Astrocyte (in vitro differentiated cells and primary cell): Measurements from ENCODE around the gene PRKD2.

Source experiments
- EZH2 ChIP-seq: IDR thresholded peaks from 2 replicates; pipeline ENCODE4 v1.6.1; 2012; ENCODE audit warnings: mild to moderate bottlenecking, low read length, inconsistent platforms; ENCODE audit not compliant: insufficient read depth
- TF ChIP-seq, protein P1 (sequence below): IDR thresholded peaks from 2 replicates; pipeline ENCODE4 v1.5.1; 2011; ENCODE audit warnings: low read depth, mild to moderate bottlenecking, inconsistent platforms, low read length, moderate library complexity; ENCODE audit not compliant: insufficient read depth

DNA sequence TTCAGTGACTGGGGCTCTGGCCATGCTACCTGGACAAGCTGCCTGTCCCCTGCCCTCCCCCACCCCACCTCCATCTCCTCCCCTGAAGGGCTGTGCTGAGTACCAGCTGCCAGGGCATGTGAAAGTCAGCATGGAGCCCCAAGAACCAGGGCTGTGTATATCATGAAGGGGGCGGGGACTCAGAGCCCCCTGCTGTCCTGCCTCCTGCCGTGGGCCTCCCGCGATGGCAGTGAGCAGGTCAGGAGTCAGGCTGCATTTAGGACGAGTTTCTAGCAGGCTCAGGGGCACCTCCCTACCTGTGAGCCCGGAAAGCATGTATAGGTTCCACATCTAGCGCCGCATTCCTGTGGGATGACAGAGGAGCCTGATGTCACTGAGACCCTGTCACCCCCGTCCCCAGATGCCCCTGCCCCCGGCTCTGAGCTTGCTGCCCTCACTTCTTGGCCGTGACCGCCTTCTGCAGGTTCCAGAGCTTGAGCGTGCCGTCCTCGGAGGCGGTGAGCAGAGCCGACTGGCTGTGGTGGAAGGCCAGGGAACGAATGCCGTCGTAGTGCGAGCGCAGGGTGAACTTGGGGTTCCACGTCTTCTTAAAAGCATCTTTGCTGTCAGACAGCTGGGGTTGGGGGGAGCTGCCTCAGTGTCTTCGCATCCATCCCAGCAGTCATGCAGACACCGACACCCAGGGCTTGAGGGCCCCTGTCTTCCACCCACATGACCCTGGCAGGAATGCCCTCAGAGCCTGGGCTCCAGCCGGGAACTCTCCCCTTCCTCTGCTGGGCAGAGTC lies 8.3 kb upstream of the PRKD2 start:
- TF ChIP-seq, protein P1, sequence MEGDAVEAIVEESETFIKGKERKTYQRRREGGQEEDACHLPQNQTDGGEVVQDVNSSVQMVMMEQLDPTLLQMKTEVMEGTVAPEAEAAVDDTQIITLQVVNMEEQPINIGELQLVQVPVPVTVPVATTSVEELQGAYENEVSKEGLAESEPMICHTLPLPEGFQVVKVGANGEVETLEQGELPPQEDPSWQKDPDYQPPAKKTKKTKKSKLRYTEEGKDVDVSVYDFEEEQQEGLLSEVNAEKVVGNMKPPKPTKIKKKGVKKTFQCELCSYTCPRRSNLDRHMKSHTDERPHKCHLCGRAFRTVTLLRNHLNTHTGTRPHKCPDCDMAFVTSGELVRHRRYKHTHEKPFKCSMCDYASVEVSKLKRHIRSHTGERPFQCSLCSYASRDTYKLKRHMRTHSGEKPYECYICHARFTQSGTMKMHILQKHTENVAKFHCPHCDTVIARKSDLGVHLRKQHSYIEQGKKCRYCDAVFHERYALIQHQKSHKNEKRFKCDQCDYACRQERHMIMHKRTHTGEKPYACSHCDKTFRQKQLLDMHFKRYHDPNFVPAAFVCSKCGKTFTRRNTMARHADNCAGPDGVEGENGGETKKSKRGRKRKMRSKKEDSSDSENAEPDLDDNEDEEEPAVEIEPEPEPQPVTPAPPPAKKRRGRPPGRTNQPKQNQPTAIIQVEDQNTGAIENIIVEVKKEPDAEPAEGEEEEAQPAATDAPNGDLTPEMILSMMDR, result no peak
- TF ChIP-seq EZH2, result no peak
